ENCODE results near the gene MLYCD.

GRCh38 chr16:83923581-83924365, 24.9 kb downstream of the MLYCD start:
- TF ChIP-seq CTCF (conservative IDR thresholded peaks at IDR 0.05; ENCODE audit: low read depth, low read length) (no peak), EZH2 (IDR thresholded peaks at IDR 0.05; ENCODE audit: borderline replicate concordance, low read depth, low read length, poor library complexity, severe bottlenecking) (no peak)

Measured in A673 (cell line).